Cardiac atrium fibroblast (primary cell): ENCODE measurements around the gene ZFP91. TPM values are rescaled to one million over a fixed set of nuclear protein-coding genes. Genes with fewer than 3 reads are reported as not detected.

Source experiments
- total RNA-seq: library from RNA; depleted of rRNA; stranded (reverse); fragments of >200 nt; gene quantifications from 2 replicates; pipeline ENCODE4 v1.2.3, GENCODE V29; 2015

ZFP91 gene
- total RNA-seq = 22.0 and 32.4 TPM in 2 replicates

GRCh38 chr11:58578635-58579191 is at the start of gene ZFP91:
TSS of gene ZFP91 (plus strand) at chr11:58579063. CDS start at chr11:58579282, 219 bp downstream.

GRCh38 chr11:58575377-58576020 is 3.4 kb upstream of the ZFP91 start, which contains the start of gene LPXN:
TSS of gene LPXN (minus strand) at chr11:58575856. CDS start at chr11:58575772, 84 bp downstream.

GRCh38 chr11:58622344-58622743 is 43.5 kb downstream of the ZFP91 start, which contains the start of gene CNTF:
TSS of gene CNTF (plus strand) at chr11:58622665. CDS start at chr11:58622753, 88 bp downstream.

Other genes with a start within 250 kb of the ZFP91 start
- not detected in 2 replicates for gene OR5B17, start 220.0 kb upstream of the ZFP91 start, total RNA-seq
- not detected in 2 replicates for gene OR5B3, start 172.2 kb upstream of the ZFP91 start, total RNA-seq
- not detected in 2 replicates for gene OR5B2, start 150.9 kb upstream of the ZFP91 start, total RNA-seq
- gene OR5B12, start 136.8 kb upstream of the ZFP91 start, total RNA-seq = not detected in 2 replicates
- gene OR5B21, start 71.0 kb upstream of the ZFP91 start, total RNA-seq = not detected in 2 replicates
- gene LPXN, start 3.2 kb upstream of the ZFP91 start, total RNA-seq = 0.72 and 0.97 TPM in 2 replicates
- 1.3 and 1.6 TPM in 2 replicates for gene CNTF, start 43.6 kb downstream of the ZFP91 start, total RNA-seq
- not detected in 2 replicates for gene GLYAT, start 152.9 kb downstream of the ZFP91 start, total RNA-seq